Mucosa of rectum (tissue), 2 donors: ENCODE data around the gene POLR1A.

ENCODE experiments used
- H3K27ac ChIP-seq, 2 donors: one replicate each; pipeline ENCODE4 v1.7.0; 2013; ENCODE audit warnings: inconsistent platforms in 2 of 2, low read depth in 2 of 2, low read length in 2 of 2
- H3K27me3 ChIP-seq, 2 donors: one replicate each; pipeline ENCODE4 v1.7.0; 2013; ENCODE audit warnings: low read length in 2 of 2; ENCODE audit not compliant: control insufficient read depth in 2 of 2, insufficient read depth in 2 of 2
- H3K36me3 ChIP-seq, 2 donors: one replicate each; pipeline ENCODE4 v1.7.0; 2013; ENCODE audit warnings: low read length in 2 of 2; ENCODE audit not compliant: control insufficient read depth in 2 of 2, insufficient read depth in 2 of 2
- H3K4me1 ChIP-seq, 2 donors: one replicate each; pipeline ENCODE4 v1.7.0; 2013; ENCODE audit warnings: low read length in 2 of 2, mild to moderate bottlenecking in 1 of 2; ENCODE audit not compliant: control insufficient read depth in 2 of 2, insufficient read depth in 2 of 2
- H3K4me3 ChIP-seq, 2 donors: one replicate each; pipeline ENCODE4 v1.7.0; 2013; ENCODE audit warnings: low read length in 2 of 2
- H3K9ac ChIP-seq, 2 donors: one replicate each; pipeline ENCODE4 v1.7.0; 2013; ENCODE audit warnings: low read length in 2 of 2, low read depth in 1 of 2, mild to moderate bottlenecking in 1 of 2
- H3K9me3 ChIP-seq, 2 donors: one replicate each; pipeline ENCODE4 v1.7.0; 2013; ENCODE audit warnings: low read length in 2 of 2; ENCODE audit not compliant: control insufficient read depth in 2 of 2
- donor health status: healthy.
- donor health status: Normal muscosa, but diverticular disease.

The POLR1A gene

GRCh38 chr2:86015006-86015405 lies 90.7 kb downstream of the POLR1A start:
- no peak overlapping the region for H3K9ac ChIP-seq
- H3K9me3 ChIP-seq, result peaks cover 0 to 5% of the 10 kb centered on the region in 2 donors
- no peaks in the 10 kb centered on the region for H3K27me3 ChIP-seq
- H3K27ac ChIP-seq, result no peak overlapping the region
- H3K4me1 ChIP-seq, result peaks cover 2 to 6% of the 10 kb centered on the region in 2 donors
- H3K36me3 ChIP-seq, result no peaks in the 10 kb centered on the region
- H3K4me3 ChIP-seq, result no peak overlapping the region

DNA sequence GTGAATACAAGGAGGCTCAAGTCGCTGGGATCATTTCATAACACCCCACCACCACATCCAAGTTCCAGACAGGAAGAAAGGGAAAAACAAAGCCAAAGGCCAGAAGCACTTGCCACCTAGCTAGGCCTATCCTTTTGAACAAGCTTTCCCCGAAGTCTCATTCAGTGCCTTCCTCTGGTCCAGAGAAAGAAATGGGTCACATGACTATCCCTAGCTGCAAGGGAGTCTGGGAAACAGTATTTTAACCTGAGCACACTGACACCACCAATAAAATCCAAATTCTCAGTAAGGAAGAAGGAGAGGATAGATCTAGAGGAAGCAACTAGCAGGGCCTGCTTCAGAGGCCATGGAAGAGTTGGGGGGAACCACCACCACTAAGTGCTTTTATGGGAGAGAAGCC lies 91.2 kb downstream of the POLR1A start:
- Histone ChIP-seq H3K4me1 (peaks cover 2 to 6% of the 10 kb centered on the region in 2 donors), H3K27me3 (no peaks in the 10 kb centered on the region), H3K4me3 (no peak overlapping the region), H3K36me3 (no peaks in the 10 kb centered on the region), H3K27ac (no peak overlapping the region), H3K9me3 (peaks cover 0 to 5% of the 10 kb centered on the region in 2 donors), H3K9ac (no peak overlapping the region)

DNA sequence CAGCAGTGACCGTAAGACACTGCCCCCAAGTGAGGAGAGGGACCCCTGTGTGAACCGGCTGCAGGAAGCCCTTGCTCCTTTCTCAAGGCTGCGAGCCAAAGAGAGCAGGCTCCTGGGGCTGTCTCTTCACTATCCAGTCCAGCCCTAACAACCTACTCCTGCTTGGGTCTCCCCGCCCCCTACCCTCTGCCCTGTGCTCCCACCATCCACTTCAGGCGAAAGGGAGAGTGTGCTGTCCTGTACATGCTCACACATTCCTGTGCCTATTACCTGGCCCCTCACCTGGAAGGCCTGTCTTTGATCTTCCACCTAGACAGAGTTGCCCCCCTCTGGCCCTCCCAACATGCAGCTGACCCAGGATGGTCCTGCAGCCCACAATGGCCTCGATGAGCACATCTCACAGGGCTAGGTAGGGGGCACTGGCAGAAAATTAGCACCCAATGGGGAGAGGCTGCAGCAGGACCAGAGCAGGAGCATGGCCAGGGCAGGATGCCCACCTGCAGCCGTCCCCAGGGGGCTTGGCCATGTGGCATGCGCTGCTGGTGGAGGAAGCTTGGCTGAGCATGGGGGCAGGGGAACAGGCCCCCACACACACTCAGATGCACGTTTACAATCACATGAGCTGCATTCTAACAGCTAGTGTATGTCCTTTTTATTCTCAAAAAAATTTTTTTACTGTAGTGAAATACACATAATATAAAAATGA lies 93.5 kb downstream of the POLR1A start:
- peaks cover 2 to 6% of the 10 kb centered on the region in 2 donors for H3K4me1 ChIP-seq
- H3K9ac ChIP-seq, result no peak overlapping the region
- H3K36me3 ChIP-seq, result no peaks in the 10 kb centered on the region
- no peak overlapping the region for H3K4me3 ChIP-seq
- no peaks in the 10 kb centered on the region for H3K27me3 ChIP-seq
- peaks cover 0 to 5% of the 10 kb centered on the region in 2 donors for H3K9me3 ChIP-seq
- H3K27ac ChIP-seq, result no peak overlapping the region

GRCh38 chr2:86011449-86011941 lies 94.2 kb downstream of the POLR1A start:
- Histone ChIP-seq H3K4me3 (no peak overlapping the region), H3K36me3 (no peaks in the 10 kb centered on the region), H3K9ac (no peak overlapping the region), H3K9me3 (peaks cover 0 to 5% of the 10 kb centered on the region in 2 donors), H3K27ac (no peak overlapping the region), H3K4me1 (peaks cover under 1 to 2% of the 10 kb centered on the region in 2 donors), H3K27me3 (no peaks in the 10 kb centered on the region)

GRCh38 chr2:86010083-86010482 lies 95.6 kb downstream of the POLR1A start:
- no peaks in the 10 kb centered on the region for H3K27me3 ChIP-seq
- H3K9me3 ChIP-seq, result peaks cover 0 to 7% of the 10 kb centered on the region in 2 donors
- no peak overlapping the region for H3K4me3 ChIP-seq
- H3K9ac ChIP-seq, result no peak overlapping the region
- H3K27ac ChIP-seq, result no peak overlapping the region
- H3K36me3 ChIP-seq, result no peaks in the 10 kb centered on the region
- peaks cover 0 to 2% of the 10 kb centered on the region in 2 donors for H3K4me1 ChIP-seq

- no peaks in the 10 kb centered on the region for H3K36me3 ChIP-seq
- no peaks in the 10 kb centered on the region for H3K27me3 ChIP-seq
- peaks cover 0 to 3% of the 10 kb centered on the region in 2 donors for H3K9me3 ChIP-seq
- H3K27ac ChIP-seq, result no peak overlapping the region
- peaks cover 0 to 2% of the 10 kb centered on the region in 2 donors for H3K4me1 ChIP-seq
- no peak overlapping the region for H3K4me3 ChIP-seq
- no peak overlapping the region for H3K9ac ChIP-seq
Measured at GRCh38 chr2:86006524-86006923, 99.2 kb downstream of the POLR1A start.

DNA sequence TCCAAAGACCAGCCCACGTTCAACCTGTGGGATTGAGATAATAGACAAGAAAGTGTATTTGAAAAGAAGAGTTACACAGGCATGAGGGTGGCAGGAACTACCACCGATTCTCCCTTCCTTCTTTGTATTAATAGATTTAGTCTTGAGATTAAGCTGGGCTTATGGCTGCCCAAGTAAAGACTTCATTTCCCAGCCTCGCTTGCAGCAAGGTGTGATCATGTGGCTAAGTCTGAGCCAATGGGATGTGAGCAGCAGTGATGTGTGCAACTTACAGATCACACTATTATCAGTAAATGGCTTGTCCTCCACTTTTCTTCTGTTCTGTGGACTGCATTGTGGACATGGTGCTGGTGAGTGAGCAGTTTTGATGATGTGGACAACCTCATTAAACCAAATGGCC lies 101.7 kb downstream of the POLR1A start:
- H3K4me1 ChIP-seq, result peaks cover 5 to 6% of the 10 kb centered on the region in 2 donors

GRCh38 chr2:86003104-86003503 lies 102.6 kb downstream of the POLR1A start:
- H3K9me3 ChIP-seq, result peaks cover 0 to 3% of the 10 kb centered on the region in 2 donors
- peaks cover 12 to 13% of the 10 kb centered on the region in 2 donors for H3K4me1 ChIP-seq
- no peaks in the 10 kb centered on the region for H3K36me3 ChIP-seq
- no peak overlapping the region for H3K27ac ChIP-seq
- H3K4me3 ChIP-seq, result no peak overlapping the region
- no peak overlapping the region for H3K9ac ChIP-seq
- H3K27me3 ChIP-seq, result no peaks in the 10 kb centered on the region

More for the DNA sequence above, 101.7 kb downstream of the POLR1A start:
- Histone ChIP-seq H3K9me3 (peaks cover 0 to 3% of the 10 kb centered on the region in 2 donors), H3K27me3 (no peaks in the 10 kb centered on the region), H3K36me3 (no peaks in the 10 kb centered on the region), H3K4me3 (no peak overlapping the region), H3K27ac (no peak overlapping the region), H3K9ac (no peak overlapping the region)

DNA sequence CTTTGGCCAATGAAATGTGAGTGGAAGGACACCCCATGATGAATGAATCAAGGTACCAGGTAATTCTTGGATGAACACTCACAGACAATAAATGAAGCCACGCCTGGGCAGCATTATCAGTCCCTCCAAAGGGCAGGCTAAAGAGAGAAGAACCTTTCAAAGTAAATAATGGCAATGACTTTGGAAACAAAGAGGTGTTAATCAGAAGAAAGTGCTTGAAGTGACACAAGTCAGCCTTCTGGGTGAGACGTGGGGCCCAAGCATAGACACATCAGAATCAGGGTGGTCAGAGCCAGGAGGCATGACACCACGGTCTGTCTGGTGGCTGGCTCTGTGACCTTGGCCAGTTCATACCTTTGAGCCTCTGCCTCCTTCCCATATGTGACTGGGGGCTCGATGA lies 103.3 kb downstream of the POLR1A start:
- H3K9ac ChIP-seq, result no peak overlapping the region
- H3K4me1 ChIP-seq, result peaks cover 14 to 18% of the 10 kb centered on the region in 2 donors
- H3K27me3 ChIP-seq, result no peaks in the 10 kb centered on the region
- H3K36me3 ChIP-seq, result no peaks in the 10 kb centered on the region
- no peak overlapping the region for H3K27ac ChIP-seq
- peaks cover 0 to 3% of the 10 kb centered on the region in 2 donors for H3K9me3 ChIP-seq
- H3K4me3 ChIP-seq, result no peak overlapping the region

GRCh38 chr2:86001326-86001725 lies 104.4 kb downstream of the POLR1A start:
- Histone ChIP-seq H3K4me3 (no peak overlapping the region), H3K9me3 (peaks cover 0 to 3% of the 10 kb centered on the region in 2 donors), H3K27me3 (no peaks in the 10 kb centered on the region), H3K27ac (no peak overlapping the region), H3K4me1 (peaks cover 18 to 21% of the 10 kb centered on the region in 2 donors), H3K36me3 (no peaks in the 10 kb centered on the region), H3K9ac (no peak overlapping the region)
